VCaP (cell line): Measurements from ENCODE around the gene OR51F1.
A peak's percentile ranks its signal among the peaks of the same experiment; 100 is the strongest.
"Not testable (repeated sequence)": the region's sequence is repeated elsewhere in the genome, so short reads cannot be mapped to it uniquely, and the experiment has no call there.

Experiments used
- H3K27ac ChIP-seq: fragments of 450-650 bp; 2 replicates; pipeline ENCODE4 v1.5.1; 2017
- CTCF ChIP-seq: fragments of 450-650 bp; conservative IDR thresholded peaks from 2 replicates; pipeline ENCODE4 v1.5.1; 2017; ENCODE audit warnings: mild to moderate bottlenecking, moderate library complexity

Gene OR51F1

GRCh38 chr11:4768094-4768493 lies 1.6 kb downstream of the OR51F1 start:
- H3K27ac ChIP-seq, result no peak overlapping the region
- no peak for TF ChIP-seq CTCF

DNA sequence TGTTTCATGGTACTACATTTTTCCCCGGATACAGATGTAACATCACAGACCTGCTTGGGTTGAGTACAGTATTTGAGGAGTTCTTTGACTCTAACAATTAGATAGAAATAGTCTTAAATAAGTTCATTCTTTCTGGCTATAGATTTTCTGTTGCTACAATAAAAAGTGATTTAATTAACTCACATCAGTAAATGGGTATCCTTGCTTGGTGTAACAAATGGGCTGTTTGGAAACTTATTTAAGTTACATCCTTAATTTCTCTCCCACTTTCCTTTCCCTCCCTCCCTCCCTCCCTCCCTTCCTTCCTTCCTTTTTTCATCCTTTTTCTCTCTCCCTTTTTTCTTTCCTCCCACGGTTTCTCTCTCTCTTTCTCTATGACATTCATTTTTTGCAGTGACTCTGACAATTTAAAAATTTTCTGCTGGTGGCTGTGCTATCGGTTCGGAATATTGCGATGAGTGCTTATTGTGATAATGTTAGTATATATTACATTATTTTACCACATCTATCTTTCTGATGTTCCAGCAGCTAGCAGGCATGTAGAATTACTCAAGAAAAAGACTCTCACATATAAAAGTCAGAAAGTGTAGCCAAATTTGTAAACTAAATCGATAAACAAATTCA lies 3.2 kb downstream of the OR51F1 start:
- TF ChIP-seq CTCF, result no peak
- H3K27ac ChIP-seq, result no peak overlapping the region

DNA sequence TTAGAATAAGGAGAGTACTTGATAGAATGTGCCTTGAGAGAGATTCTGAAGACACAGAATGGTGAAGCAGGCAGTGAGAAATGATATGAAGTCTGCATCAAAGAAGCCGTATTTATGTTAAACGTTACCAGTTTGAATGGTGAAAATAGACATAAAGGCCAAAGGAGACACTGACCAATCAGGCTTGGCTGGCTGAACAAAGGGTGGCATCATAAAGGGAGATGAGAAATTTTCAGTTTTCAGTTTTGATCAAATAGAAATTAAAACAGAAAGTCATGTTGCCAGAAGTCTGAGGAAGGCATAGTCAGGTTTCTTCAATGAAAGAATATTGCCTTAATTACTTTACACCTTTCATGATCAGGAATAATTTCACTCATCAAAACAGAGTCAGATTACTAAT lies 6.6 kb downstream of the OR51F1 start:
- H3K27ac ChIP-seq, result no peak overlapping the region; the same call in 1 of the 2 replicates
- no peak for TF ChIP-seq CTCF

DNA sequence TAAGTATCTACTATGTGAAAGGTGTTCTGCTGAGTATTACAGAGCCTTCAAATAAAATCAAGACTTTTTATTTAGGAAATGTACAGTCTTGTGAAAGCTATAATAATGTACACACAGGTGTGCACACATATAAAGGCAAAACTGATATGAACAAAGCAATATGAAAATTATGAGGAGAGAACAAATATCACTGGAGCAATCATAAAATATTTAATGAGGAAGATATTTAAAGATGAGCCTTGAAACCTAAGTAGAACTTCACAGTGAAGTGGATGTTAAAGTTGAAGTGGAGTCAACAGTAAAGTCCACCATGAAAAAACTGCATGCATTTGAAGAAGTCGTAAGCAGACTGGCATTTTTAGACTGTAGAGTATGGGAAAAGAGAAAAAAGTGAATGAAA lies 18.5 kb downstream of the OR51F1 start:
- no peak for TF ChIP-seq CTCF

GRCh38 chr11:4748438-4748837 lies 21.3 kb downstream of the OR51F1 start:
- TF ChIP-seq CTCF, result no peak

More for the DNA sequence above, 18.5 kb downstream of the OR51F1 start:
- H3K27ac ChIP-seq, result peak overlapping the region; percentile 56; the same call in 1 of the 2 replicates

GRCh38 chr11:4740735-4741134 lies 29.0 kb downstream of the OR51F1 start:
- peak overlapping the region; percentile 84 for H3K27ac ChIP-seq
- no peak for TF ChIP-seq CTCF

More at GRCh38 chr11:4748438-4748837, 21.3 kb downstream of the OR51F1 start:
- no peak overlapping the region for H3K27ac ChIP-seq

DNA sequence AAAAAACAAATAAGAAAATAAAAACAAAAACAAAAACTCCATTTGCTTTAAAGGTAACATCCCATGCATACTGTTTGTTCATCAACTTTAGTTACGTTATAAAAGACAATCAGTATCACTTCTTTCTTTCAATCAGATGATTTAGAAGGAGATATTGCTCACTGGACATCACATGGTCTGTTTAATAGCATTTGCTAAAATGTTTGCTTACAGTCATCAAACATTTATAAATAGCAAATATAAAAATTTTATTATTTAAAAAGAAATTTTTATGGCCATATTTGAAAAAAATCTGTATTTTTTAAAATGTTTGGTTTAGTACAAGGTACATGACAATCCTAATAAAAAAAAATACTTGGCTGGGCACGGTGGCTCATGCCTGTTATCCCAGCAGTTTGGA lies 42.6 kb downstream of the OR51F1 start:
- H3K27ac ChIP-seq, result peak overlapping the region; percentile 87
- no peak for TF ChIP-seq CTCF

GRCh38 chr11:4722616-4723534 lies 46.9 kb downstream of the OR51F1 start:
- H3K27ac ChIP-seq, result not testable (repeated sequence)
